Measurements from ENCODE around the gene KIRREL3.

DNA sequence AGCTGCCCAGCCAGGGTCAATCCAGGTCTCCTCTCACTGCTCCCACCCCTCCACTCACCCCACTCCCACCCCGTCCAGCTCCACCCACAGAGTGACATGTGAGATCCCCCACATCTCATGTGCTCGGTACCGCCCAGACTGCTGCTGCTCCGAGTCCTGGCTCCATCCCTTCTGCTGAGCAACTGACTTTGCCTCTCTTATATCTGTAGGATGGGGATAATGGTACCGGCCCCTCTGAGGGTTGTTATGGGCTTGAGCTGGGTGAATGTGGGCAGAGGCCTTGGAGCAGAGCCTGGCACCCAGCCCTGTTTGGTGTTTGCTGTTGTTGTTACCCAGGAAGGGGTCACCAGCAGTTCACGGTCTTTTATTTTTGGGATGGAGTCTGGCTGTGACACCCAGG is 568.0 kb downstream of the KIRREL3 start:
- TF ChIP-seq POLR2A (IDR thresholded peaks at IDR 0.05) (no peak), CTCF (IDR thresholded peaks at IDR 0.05) (no peak)

Measured in esophagus squamous epithelium (tissue), 4 donors.